ENCODE results near the gene ATXN7L3.

Gene ATXN7L3

GRCh38 chr17:44200478-44201155 lies 933 bp upstream of the ATXN7L3 start:
- TF ChIP-seq ZBTB7A (IDR thresholded peaks at IDR 0.05; ENCODE audit: low read depth) = peak; percentile 82
- peak; percentile 1; the same call in 1 of the 2 replicates for TF ChIP-seq TAF1 (IDR thresholded peaks at IDR 0.05; ENCODE audit: low read depth)
- TF ChIP-seq USF1 (IDR thresholded peaks at IDR 0.05) = no peak

- peak; percentile 14; the same call in 1 of the 2 replicates for TF ChIP-seq ZBTB7A (IDR thresholded peaks at IDR 0.05; ENCODE audit: low read depth)
- no peak for TF ChIP-seq FOXM1 (IDR thresholded peaks at IDR 0.05; ENCODE audit: borderline replicate concordance, low read depth)
- TF ChIP-seq TAF1 (IDR thresholded peaks at IDR 0.05; ENCODE audit: low read depth) = peak; percentile 56; the same call in 1 of the 2 replicates
Observed at GRCh38 chr17:44198721-44199552, 747 bp downstream of the ATXN7L3 start.

- no peak for TF ChIP-seq TEAD4 (IDR thresholded peaks at IDR 0.05)
- TF ChIP-seq RAD21 (IDR thresholded peaks at IDR 0.05; ENCODE audit: low read depth) = 0 out of 2 replicates have a peak, but pooled peaks have one; percentile 10
Observed at GRCh38 chr17:44197980-44198720, 1.5 kb downstream of the ATXN7L3 start.

GRCh38 chr17:44197107-44197506 lies 2.6 kb downstream of the ATXN7L3 start:
- no peak for TF ChIP-seq EP300 (IDR thresholded peaks at IDR 0.05; ENCODE audit: borderline replicate concordance)
- no peak for TF ChIP-seq RAD21 (IDR thresholded peaks at IDR 0.05; ENCODE audit: low read depth)
- no peak for TF ChIP-seq NFIC (IDR thresholded peaks at IDR 0.05)
- TF ChIP-seq CREB1 (IDR thresholded peaks at IDR 0.05; ENCODE audit: low read depth) = no peak
- no peak for TF ChIP-seq REST (IDR thresholded peaks at IDR 0.05; ENCODE audit: low read depth)
- no peak for TF ChIP-seq CEBPB (IDR thresholded peaks at IDR 0.05)

GRCh38 chr17:44193326-44194084 lies 6.2 kb downstream of the ATXN7L3 start:
- no peak for TF ChIP-seq EP300 (IDR thresholded peaks at IDR 0.05; ENCODE audit: borderline replicate concordance)
- no peak for TF ChIP-seq YY1 (IDR thresholded peaks at IDR 0.05; ENCODE audit: low read depth)
- no peak for TF ChIP-seq USF1 (IDR thresholded peaks at IDR 0.05)
- no peak for TF ChIP-seq NFIC (IDR thresholded peaks at IDR 0.05)
- no peak for TF ChIP-seq FOXM1 (IDR thresholded peaks at IDR 0.05; ENCODE audit: borderline replicate concordance, low read depth)
- no peak for TF ChIP-seq CEBPB (IDR thresholded peaks at IDR 0.05)
- no peak for TF ChIP-seq TAF1 (IDR thresholded peaks at IDR 0.05; ENCODE audit: low read depth)
- no peak for TF ChIP-seq TEAD4 (IDR thresholded peaks at IDR 0.05)
- TF ChIP-seq ZBTB7A (IDR thresholded peaks at IDR 0.05; ENCODE audit: low read depth) = no peak
- TF ChIP-seq MAX (IDR thresholded peaks at IDR 0.05) = no peak
- TF ChIP-seq RAD21 (IDR thresholded peaks at IDR 0.05; ENCODE audit: low read depth) = no peak

GRCh38 chr17:44192750-44193149 lies 6.9 kb downstream of the ATXN7L3 start:
- no peak for TF ChIP-seq USF1 (IDR thresholded peaks at IDR 0.05)
- TF ChIP-seq CEBPB (IDR thresholded peaks at IDR 0.05) = no peak
- TF ChIP-seq TAF1 (IDR thresholded peaks at IDR 0.05; ENCODE audit: low read depth) = no peak
- no peak for TF ChIP-seq CREB1 (IDR thresholded peaks at IDR 0.05; ENCODE audit: low read depth)
- TF ChIP-seq TEAD4 (IDR thresholded peaks at IDR 0.05) = no peak
- no peak for TF ChIP-seq REST (IDR thresholded peaks at IDR 0.05; ENCODE audit: low read depth)
- no peak for TF ChIP-seq EGR1 (IDR thresholded peaks at IDR 0.05)
- no peak for TF ChIP-seq YY1 (IDR thresholded peaks at IDR 0.05; ENCODE audit: low read depth)
- no peak for TF ChIP-seq TCF12 (IDR thresholded peaks at IDR 0.05; ENCODE audit: low read depth)
- TF ChIP-seq EP300 (IDR thresholded peaks at IDR 0.05; ENCODE audit: borderline replicate concordance) = no peak
- no peak for TF ChIP-seq NFIC (IDR thresholded peaks at IDR 0.05)
- no peak for TF ChIP-seq ZBTB7A (IDR thresholded peaks at IDR 0.05; ENCODE audit: low read depth)
- no peak for TF ChIP-seq RAD21 (IDR thresholded peaks at IDR 0.05; ENCODE audit: low read depth)
- TF ChIP-seq MAX (IDR thresholded peaks at IDR 0.05) = no peak

Data from Ishikawa (cell line).